Adrenal gland (tissue), 12 donors: Measurements from ENCODE around the gene ZNF438. TPM values are rescaled to one million over a fixed set of nuclear protein-coding genes. Genes with fewer than 3 reads are reported as not detected.

ENCODE experiments used
- DNase-seq, 7 donors: peaks; one replicate each; pipeline ENCODE4 v3.0.0-alpha.2; 2019 to 2020
- H3K27ac ChIP-seq, 5 donors: fragments of 200-600 bp; sonication (generic) in 4 of 5; 1 replicate in 3 of 5; 2 replicates in 2 of 5; pipeline versions ENCODE4 v1.5.1 to v1.8.0; 2016 to 2020; ENCODE audit warnings: mild to moderate bottlenecking in 1 of 5
- H3K27me3 ChIP-seq: fragments of 200-600 bp; 2 replicates; pipeline ENCODE4 v1.8.0; 2021
- H3K36me3 ChIP-seq, 2 donors: fragments of 200-600 bp; replicated peaks in 1 of 2; 1 replicate in 1 of 2; 2 replicates in 1 of 2; pipeline versions ENCODE4 v1.5.1 to v1.8.0; 2018 to 2022
- H3K4me1 ChIP-seq, 2 donors: fragments of 200-600 bp; replicated peaks in 1 of 2; 1 replicate in 1 of 2; 2 replicates in 1 of 2; pipeline versions ENCODE4 v1.5.1 to v1.8.0; 2018 to 2021
- H3K4me3 ChIP-seq, 4 donors: fragments of 200-600 bp; sonication (generic) in 3 of 4; one replicate each; pipeline ENCODE4 v1.5.1; 2016 to 2018
- H3K9me3 ChIP-seq, 3 donors: fragments of 200-600 bp; sonication (generic) in 1 of 3; replicated peaks in 1 of 3; 1 replicate in 2 of 3; 2 replicates in 1 of 3; pipeline versions ENCODE4 v1.5.1 to v1.8.0; 2016 to 2021
- CTCF ChIP-seq, 6 experiments: fragments of 450-650 bp in 4 of 6; fragments of 200-600 bp in 2 of 6; sonication (generic) in 1 of 6; IDR thresholded peaks; 1 replicate in 5 of 6; 2 replicates in 1 of 6; pipeline versions ENCODE4 v1.5.1 to v1.8.0; 2016 to 2021; ENCODE audit warnings: antibody characterized with exemption in 6 of 6, mild to moderate bottlenecking in 2 of 6, moderate library complexity in 1 of 6
- POLR2A ChIP-seq, 2 donors: fragments of 450-650 bp; IDR thresholded peaks; one replicate each; pipeline ENCODE4 v1.6.1; 2017; ENCODE audit warnings: antibody characterized with exemption in 2 of 2, mild to moderate bottlenecking in 2 of 2, moderate library complexity in 1 of 2
- WGBS, 4 donors: extraction: QIAGEN DNeasy Blood & Tissue Kit in 2 of 4; methylation state at CpG; one replicate each; pipeline versions ENCODE4 v1.1.5 to v1.1.7; 2013 to 2017; 5-methylcytosine and 5-hydroxymethylcytosine counted together
- intact Hi-C, 2 donors: fragments of 100-400 bp; cut with DNase I; formaldehyde crosslinking; loops; one replicate each; pipeline versions ENCODE4 v1.14.1 to v1.15.0; 2022 to 2023
- polyA plus RNA-seq, 3 donors: library from polyadenylated mRNA; stranded (reverse); fragments of 200-250 nt in 2 of 3; fragments of 350-450 nt in 1 of 3; fragmentation: Illumina TruSeq in 1 of 3; extraction: RNeasy Lipid Tissue Mini Kit (QIAGEN cat#74804) in 1 of 3; gene quantifications; one replicate each; pipeline ENCODE4 v1.2.3, GENCODE V29; 2013 to 2014
- total RNA-seq, 9 donors: library from RNA; depleted of rRNA in 4 of 9; stranded (reverse); fragments of >200 nt in 4 of 9; fragments of 120-200 nt in 1 of 9; fragmentation: NEBNext Ultra II Directional in 1 of 9; extraction: Animal tissue kit (Norgen Biotek cat#: 25700) in 1 of 9; gene quantifications; one replicate each; pipeline versions ENCODE4 v1.1.0 to v1.2.4, GENCODE V29; 2013 to 2023
- donor health status: healthy with polysubstance abuse.
- donor health status: Bipolar disorder and iron deficiency.
- donor health status: DM: yes; HTN: yes; CAD: no.
- donor health status: DM: no; HTN: no; CAD: no.
- donor health status: DM: no; HTN: no; CAD: no.
- donor health status: DM: yes; HTN: yes; CAD: no.

Gene ZNF438
- total and polyA plus RNA-seq, 12 donors, result 3.4 to 15.5 (median 5.7) TPM

DNA sequence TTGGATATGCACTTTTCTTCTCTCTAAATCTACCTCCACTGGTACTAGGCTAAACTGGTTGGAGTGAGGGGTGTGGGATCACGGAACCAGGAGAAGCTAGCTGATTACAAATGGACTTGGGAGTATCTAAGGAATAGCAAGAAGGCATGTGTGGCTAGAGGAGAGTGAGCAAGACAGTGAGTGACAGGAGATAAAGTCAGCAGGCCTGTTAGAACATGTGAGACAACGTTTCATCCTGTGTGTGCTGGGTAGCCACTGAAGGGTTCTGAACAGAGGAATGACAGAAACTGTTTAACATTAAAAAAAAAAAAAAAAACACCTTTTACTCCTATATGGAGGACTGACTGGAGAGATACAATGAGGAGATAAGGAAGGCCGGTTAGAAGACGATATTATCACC is 51.7 kb downstream of the ZNF438 start:
- no peaks in the 10 kb centered on the region for H3K27me3 ChIP-seq
- TF ChIP-seq CTCF (IDR thresholded peaks at IDR 0.05) (no peak), POLR2A (IDR thresholded peaks at IDR 0.05) (no peak)
- WGBS, 4 donors, result 93 to 97% (median 96%) methylated on average over 4 of the region's 4 CpGs
- no peak overlapping the region for H3K27ac ChIP-seq
- H3K9me3 ChIP-seq, result no peaks in the 10 kb centered on the region
- no peak overlapping the region for H3K4me3 ChIP-seq
- intact Hi-C loops, result no loop called here
- peaks cover 8 to 14% of the 10 kb centered on the region in 2 donors for H3K4me1 ChIP-seq
- H3K36me3 ChIP-seq, result no peaks in the 10 kb centered on the region
- no peak for DNase-seq

DNA sequence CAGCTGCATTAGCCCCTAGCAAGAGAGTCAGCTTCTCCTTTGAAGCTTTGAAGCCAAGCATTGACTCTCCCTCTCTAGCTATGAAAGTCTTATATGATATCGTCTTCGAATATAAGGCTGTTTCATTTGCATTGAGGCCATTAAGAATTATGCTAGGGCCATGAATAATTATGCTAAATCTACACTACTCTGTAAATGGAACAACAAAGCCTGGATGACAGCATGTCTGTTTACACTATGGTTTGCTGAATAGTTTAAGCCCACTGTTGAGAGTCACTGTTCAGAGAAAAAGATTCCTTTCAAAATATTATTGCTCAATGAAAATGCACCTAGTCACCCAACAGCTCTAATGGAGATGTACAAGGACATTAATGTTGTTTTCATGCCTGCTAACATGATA is 52.8 kb downstream of the ZNF438 start:
- no peaks in the 10 kb centered on the region for H3K36me3 ChIP-seq
- TF ChIP-seq CTCF (IDR thresholded peaks at IDR 0.05), result no peak
- no peak for TF ChIP-seq POLR2A (IDR thresholded peaks at IDR 0.05)
- WGBS, 4 donors, result 93 to 98% (median 97%) methylated on average over 2 of the region's 2 CpGs
- no peak overlapping the region for H3K27ac ChIP-seq
- peaks cover 7 to 8% of the 10 kb centered on the region in 2 donors for H3K4me1 ChIP-seq
- no peak overlapping the region for H3K4me3 ChIP-seq
- H3K27me3 ChIP-seq, result no peaks in the 10 kb centered on the region
- intact Hi-C loops, result no loop called here
- no peak for DNase-seq
- no peaks in the 10 kb centered on the region for H3K9me3 ChIP-seq

- intact Hi-C loops, result no loop called here
- no peak overlapping the region for H3K27ac ChIP-seq
- no peaks in the 10 kb centered on the region for H3K9me3 ChIP-seq
- H3K4me1 ChIP-seq, result peaks cover 7 to 8% of the 10 kb centered on the region in 2 donors
- no peaks in the 10 kb centered on the region for H3K36me3 ChIP-seq
- TF ChIP-seq POLR2A (IDR thresholded peaks at IDR 0.05) (no peak), CTCF (IDR thresholded peaks at IDR 0.05) (no peak)
- WGBS, 4 donors, result 88 to 100% (median 97%) methylated on average over 6 to 8 of the region's 8 CpGs
- DNase-seq, result no peak
- H3K27me3 ChIP-seq, result no peaks in the 10 kb centered on the region
- no peak overlapping the region for H3K4me3 ChIP-seq
Observed at GRCh38 chr10:30977385-30977784, 54.3 kb downstream of the ZNF438 start.

DNA sequence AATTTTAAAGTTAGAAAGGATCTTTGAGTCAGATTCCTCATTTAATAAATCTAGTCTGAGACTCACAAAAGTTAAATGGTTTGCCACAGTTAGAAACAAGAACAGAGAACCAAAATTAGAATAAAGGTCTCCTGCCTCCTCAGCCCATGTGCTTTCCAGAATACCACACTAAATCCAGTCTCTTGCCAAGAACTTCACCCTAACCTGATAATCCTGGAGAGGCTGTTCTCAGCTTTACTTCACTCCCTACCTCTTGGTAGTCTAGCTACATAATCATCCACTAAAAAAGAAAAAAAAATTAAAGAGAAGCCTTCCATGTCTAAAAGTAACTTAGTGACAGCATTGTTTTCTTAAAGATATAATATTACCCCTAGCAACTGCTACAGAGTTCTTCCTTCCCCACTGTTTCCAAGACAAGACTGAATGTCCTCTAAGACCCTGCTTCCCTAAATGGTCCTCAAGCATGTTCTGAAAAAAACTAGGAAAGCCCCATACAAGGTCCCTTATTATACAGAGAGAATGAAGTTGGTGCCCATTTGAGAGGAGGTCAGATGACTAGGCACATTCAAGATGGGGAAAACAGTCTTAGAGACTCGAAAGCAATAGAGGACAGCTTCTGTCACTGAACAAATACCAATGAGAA is 56.8 kb downstream of the ZNF438 start:
- WGBS, 4 donors, result 84 to 100% (median 94%) methylated on average over 1 of the region's 1 CpG
- TF ChIP-seq POLR2A (IDR thresholded peaks at IDR 0.05), result no peak
- TF ChIP-seq CTCF (IDR thresholded peaks at IDR 0.05), result no peak
- no peak for DNase-seq
- Histone ChIP-seq H3K27me3 (no peaks in the 10 kb centered on the region), H3K4me1 (no peaks in the 10 kb centered on the region), H3K36me3 (no peaks in the 10 kb centered on the region), H3K27ac (no peak overlapping the region), H3K4me3 (no peak overlapping the region), H3K9me3 (no peaks in the 10 kb centered on the region)
- intact Hi-C loops, result no loop called here
